GM19043 (cell line): ENCODE results near the gene GIMAP6.
"Not testable (repeated sequence)": the region's sequence is repeated elsewhere in the genome, so short reads cannot be mapped to it uniquely, and the experiment has no call there.

ENCODE experiments used
- ATAC-seq: cut with Tn5 transposase; IDR thresholded peaks from one replicate; pipeline ENCODE4 v1.9.1; 2021; ENCODE audit warnings: low read depth; ENCODE audit not compliant: unreplicated experiment

Gene GIMAP6

DNA sequence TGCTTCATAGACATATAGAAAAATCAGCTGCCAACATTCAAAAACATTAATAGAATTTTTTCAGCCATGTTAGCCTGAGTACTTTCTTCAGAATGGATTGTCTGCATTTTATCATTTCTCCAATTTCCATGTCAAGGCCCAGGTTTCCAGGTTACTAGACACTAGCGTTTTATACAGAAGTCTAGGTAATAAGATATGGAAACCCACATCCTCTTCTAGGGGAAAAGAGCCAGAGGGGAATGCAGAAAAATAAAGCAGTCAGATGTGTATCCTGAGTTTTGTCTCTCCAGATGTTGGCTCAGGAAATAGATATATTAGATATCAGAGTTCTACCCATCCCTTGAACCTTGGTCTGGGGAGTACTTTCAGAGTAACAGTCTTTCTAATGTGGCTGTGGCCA, 44.6 kb downstream of the GIMAP6 start:
- no peak for ATAC-seq

DNA sequence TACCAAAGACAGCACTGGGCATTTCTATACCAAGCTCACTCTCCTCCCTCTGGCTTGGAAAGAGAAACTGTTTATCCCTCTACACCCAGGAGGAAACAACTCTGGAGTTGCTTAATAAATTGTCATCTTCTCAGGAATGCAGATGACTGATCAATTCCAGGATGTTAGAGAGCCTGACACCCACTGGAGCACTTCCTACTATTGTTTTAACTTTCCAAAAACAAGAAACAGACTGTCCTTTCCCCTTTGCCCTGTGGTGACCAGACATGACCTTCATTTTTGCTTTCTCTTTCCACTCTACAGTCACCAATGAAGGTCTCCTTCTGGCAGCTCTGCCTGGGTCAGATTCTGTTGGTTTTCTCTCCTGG, 45.4 kb downstream of the GIMAP6 start:
- no peak for ATAC-seq

GRCh38 chr7:150586068-150586784, 46.0 kb downstream of the GIMAP6 start:
- ATAC-seq, result no peak

DNA sequence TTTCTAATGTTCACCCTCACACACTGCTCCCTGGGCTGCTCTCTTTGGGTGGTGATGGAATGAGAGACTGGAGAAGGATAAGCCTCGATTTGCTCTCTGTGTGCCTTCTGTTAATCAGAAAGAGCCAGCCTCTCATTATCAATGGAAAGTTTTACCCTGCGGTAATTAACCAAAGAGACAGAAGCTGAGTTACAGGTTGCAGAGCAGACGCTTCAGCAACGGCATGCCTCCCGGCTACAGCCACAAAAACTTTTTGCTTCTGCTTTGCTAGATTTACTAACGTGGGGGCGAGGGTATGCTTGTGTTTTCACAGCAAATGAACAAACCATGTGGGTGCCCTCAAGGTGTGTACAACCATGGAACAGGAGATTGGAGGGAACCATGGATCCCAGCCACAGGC, 47.0 kb downstream of the GIMAP6 start:
- ATAC-seq, result no peak

DNA sequence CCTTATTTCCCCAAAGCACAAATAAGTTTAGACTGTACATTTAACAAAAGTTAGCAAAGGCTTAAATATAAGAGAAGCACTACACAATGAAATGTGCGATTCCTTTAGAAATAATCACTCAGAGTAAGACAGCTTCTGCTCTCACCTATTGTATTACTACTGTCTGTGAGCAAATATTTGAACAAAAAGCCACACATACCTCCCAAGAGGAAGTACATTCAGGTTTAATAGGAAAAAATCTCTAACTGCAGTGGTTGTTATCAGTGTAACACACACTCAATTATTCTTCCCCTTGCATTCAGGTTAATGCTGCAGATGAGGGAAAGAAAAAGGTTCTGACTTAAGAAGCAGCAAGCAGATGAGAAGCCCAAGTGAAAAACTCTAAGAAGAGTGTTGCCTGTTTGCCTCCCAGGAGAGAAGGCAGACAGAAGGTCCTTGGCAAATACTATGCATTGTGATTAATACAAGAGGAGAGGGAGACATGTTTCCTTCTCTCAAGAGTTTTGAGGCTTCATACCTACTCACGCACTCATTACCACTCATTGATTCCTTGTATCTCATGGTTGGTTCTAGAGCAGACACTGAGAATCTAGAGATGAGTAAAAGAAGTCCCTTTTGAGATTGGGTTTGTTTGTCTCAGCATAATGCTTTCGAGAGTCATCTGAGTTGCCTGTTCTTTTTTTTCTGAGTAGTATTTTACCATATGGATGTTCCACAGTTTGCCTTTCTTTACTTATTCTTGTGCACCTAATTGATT, 51.4 kb downstream of the GIMAP6 start:
- no peak for ATAC-seq

DNA sequence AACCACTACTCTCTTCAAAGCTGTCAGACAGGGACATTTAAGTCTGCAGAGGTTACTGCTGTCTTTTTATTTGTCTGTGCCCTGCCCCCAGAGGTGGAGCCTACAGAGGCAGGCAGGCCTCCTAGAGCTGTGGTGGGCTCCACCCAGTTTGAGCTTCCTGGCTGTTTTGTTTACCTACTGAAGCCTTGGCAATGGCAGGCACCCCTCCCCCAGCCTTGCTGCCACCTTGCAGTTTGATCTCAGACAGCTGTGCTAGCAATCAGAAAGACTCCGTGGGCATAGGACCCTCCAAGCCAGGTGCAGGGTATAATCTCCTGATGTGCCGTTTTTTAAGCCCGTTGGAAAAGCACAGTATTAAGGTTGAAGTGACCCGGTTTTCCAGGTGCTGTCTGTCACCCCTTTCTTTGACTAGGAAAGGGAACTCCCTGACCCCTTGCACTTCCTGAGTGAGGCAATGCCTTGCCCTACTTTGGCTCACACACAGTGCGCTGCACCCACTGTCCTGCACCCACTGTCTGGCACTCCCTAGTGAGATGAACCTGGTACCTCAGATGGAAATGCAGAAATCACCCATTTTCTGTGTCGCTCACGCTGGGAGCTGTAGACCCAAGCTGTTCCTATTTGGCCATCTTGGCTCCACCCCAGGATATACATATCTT, 52.1 kb downstream of the GIMAP6 start:
- ATAC-seq, result not testable (repeated sequence)
